ENCODE measurements around the gene ELP4. TPM values are rescaled to one million over a fixed set of nuclear protein-coding genes. Genes with fewer than 3 reads are reported as not detected.

ELP4 gene
- total and polyA plus RNA-seq, 2 donors (not counting 1 experiment from before 2014, with no cell fraction given), result 7.1 to 31.3 TPM

DNA sequence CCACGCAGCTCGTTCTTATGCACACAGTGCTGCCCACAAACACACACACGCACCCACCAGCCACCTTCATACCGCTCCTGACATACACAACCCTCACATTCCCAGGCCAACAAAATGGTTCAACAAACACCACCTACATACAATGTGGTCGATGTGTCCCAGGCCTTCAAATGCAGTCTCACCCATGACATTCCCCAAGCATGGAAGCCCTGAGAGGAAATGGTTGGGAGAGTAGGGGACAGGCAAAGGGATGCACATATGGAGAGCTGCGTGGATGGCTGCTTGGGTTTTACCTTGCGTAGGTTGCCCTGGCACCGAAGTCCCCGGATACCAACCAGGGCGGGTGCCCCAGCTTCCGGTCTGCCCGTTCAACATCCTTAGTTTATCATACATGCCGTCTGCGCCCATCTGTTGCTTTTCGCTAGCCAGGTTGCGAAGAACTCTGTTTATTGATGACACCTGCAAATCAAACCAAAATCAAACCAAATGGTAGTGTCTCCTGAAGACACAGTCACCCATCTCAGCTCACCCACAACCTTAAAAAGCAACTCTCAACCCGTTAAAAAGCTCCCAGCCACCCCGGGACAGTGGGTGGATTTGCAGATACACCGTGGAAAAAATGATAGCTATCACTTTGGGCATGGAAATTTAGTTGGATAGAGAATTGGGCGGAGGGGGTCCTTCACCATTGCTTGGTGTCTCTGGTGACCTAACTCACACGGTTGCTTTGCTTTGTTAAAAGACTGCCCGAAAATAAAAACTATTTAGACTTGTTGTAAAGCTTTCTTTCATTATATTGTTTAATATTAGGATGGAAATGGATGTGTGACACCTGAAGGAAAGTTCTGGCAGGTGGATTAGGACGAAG is 291.1 kb downstream of the ELP4 start:
- Mint-ChIP-seq H3K27me3 (peaks cover 69% of the 10 kb centered on the region), H3K9me3 (ENCODE audit: insufficient read depth) (no peaks in the 10 kb centered on the region), H3K27ac (no peak overlapping the region), H3K4me1 (peaks cover 26% of the 10 kb centered on the region), H3K4me3 (peak overlapping the region; percentile 5)
- no peaks in the 10 kb centered on the region for H4K20me1 ChIP-seq (ENCODE audit: control insufficient read depth, insufficient read depth, low read length, poor library complexity, severe bottlenecking)
- H3K4me3 ChIP-seq (ENCODE audit: control extremely low read depth in 1 of 5, extremely low read depth in 1 of 5, insufficient read depth in 1 of 5, low read depth in 2 of 5, low read length in 4 of 5), result no peak overlapping the region
- intact Hi-C loops (cut with micrococcal nuclease), result no loop called here
- H2AFZ ChIP-seq (ENCODE audit: insufficient read depth, low read depth, low read length, poor library complexity, severe bottlenecking), result no peak overlapping the region
- peaks cover 0 to 91% (median 76%) of the 10 kb centered on the region in 4 experiments for H3K27me3 ChIP-seq (replicated peaks in 1 of 4; ENCODE audit: control extremely low read depth in 1 of 4, control insufficient read depth in 3 of 4, insufficient read depth in 4 of 4, low read length in 3 of 4)
- ChIA-PET POLR2A (no interaction called here), CTCF (interaction anchor here (1.1 kb wide), 1 partner anchor 12 kb away, joined by 4 read pairs; no protein-coding TSS in a partner anchor)
- H3K9ac ChIP-seq (ENCODE audit: low read length), result no peak overlapping the region
- TF ChIP-seq CTCF (IDR thresholded peaks at IDR 0.05) (no peak), EZH2 (IDR thresholded peaks at IDR 0.05; ENCODE audit: borderline replicate concordance, insufficient read depth, low read depth, low read length, poor library complexity, severe bottlenecking) (no peak)
- WGBS (ENCODE audit: insufficient coverage), result 18% methylated on average over 18 of the region's 23 CpGs
- H3K4me2 ChIP-seq (replicated peaks; ENCODE audit: low read depth, low read length, poor library complexity, severe bottlenecking), result no peak overlapping the region
- peaks cover 23 to 32% of the 10 kb centered on the region in 2 donors for H3K4me1 ChIP-seq (ENCODE audit: control insufficient read depth in 2 of 2, insufficient read depth in 2 of 2, low read length in 2 of 2)
- no peaks in the 10 kb centered on the region for H3K79me2 ChIP-seq (ENCODE audit: control insufficient read depth, insufficient read depth, low read length)
- H3K36me3 ChIP-seq (replicated peaks in 1 of 2; ENCODE audit: control extremely low read depth in 1 of 2, control insufficient read depth in 1 of 2, extremely low read depth in 1 of 2, insufficient read depth in 2 of 2, low read length in 1 of 2), result no peaks in the 10 kb centered on the region
- peaks cover 0 to 77% (median 16%) of the 10 kb centered on the region in 3 donors for H3K9me3 ChIP-seq (ENCODE audit: control extremely low read depth in 1 of 3, control insufficient read depth in 2 of 3, insufficient read depth in 1 of 3, low read length in 2 of 3)
- peak; percentile 12 for DNase-seq
- no peak overlapping the region for H3K27ac ChIP-seq (ENCODE audit: low read length in 2 of 2)
- ATAC-seq (ENCODE audit: low read depth), result no peak

GRCh38 chr11:31801298-31801702 is 291.7 kb downstream of the ELP4 start:
- Histone ChIP-seq H3K36me3 (replicated peaks in 1 of 2; ENCODE audit: control extremely low read depth in 1 of 2, control insufficient read depth in 1 of 2, extremely low read depth in 1 of 2, insufficient read depth in 2 of 2, low read length in 1 of 2) (no peaks in the 10 kb centered on the region), H3K9ac (ENCODE audit: low read length) (no peak overlapping the region), H3K4me3 (ENCODE audit: control extremely low read depth in 1 of 5, extremely low read depth in 1 of 5, insufficient read depth in 1 of 5, low read depth in 2 of 5, low read length in 4 of 5) (no peak overlapping the region), H2AFZ (ENCODE audit: insufficient read depth, low read depth, low read length, poor library complexity, severe bottlenecking) (no peak overlapping the region), H3K79me2 (ENCODE audit: control insufficient read depth, insufficient read depth, low read length) (no peaks in the 10 kb centered on the region), H3K27me3 (replicated peaks in 1 of 4; ENCODE audit: control extremely low read depth in 1 of 4, control insufficient read depth in 3 of 4, insufficient read depth in 4 of 4, low read length in 3 of 4) (peaks cover 0 to 91% (median 78%) of the 10 kb centered on the region in 4 experiments), H4K20me1 (ENCODE audit: control insufficient read depth, insufficient read depth, low read length, poor library complexity, severe bottlenecking) (no peaks in the 10 kb centered on the region), H3K27ac (ENCODE audit: low read length in 2 of 2) (no peak overlapping the region), H3K4me2 (replicated peaks; ENCODE audit: low read depth, low read length, poor library complexity, severe bottlenecking) (no peak overlapping the region), H3K9me3 (ENCODE audit: control extremely low read depth in 1 of 3, control insufficient read depth in 2 of 3, insufficient read depth in 1 of 3, low read length in 2 of 3) (peaks cover 0 to 79% (median 16%) of the 10 kb centered on the region in 3 donors), H3K4me1 (ENCODE audit: control insufficient read depth in 2 of 2, insufficient read depth in 2 of 2, low read length in 2 of 2) (peaks cover 24 to 33% of the 10 kb centered on the region in 2 donors)
- Mint-ChIP-seq H3K4me3 (no peak overlapping the region), H3K27ac (no peak overlapping the region), H3K9me3 (ENCODE audit: insufficient read depth) (no peaks in the 10 kb centered on the region), H3K4me1 (peaks cover 27% of the 10 kb centered on the region), H3K27me3 (peaks cover 66% of the 10 kb centered on the region)
- DNase-seq, result peak; percentile 9
- WGBS (ENCODE audit: insufficient coverage), result 21% methylated on average over 8 of the region's 9 CpGs
- TF ChIP-seq CTCF (IDR thresholded peaks at IDR 0.05), result no peak
- ChIA-PET POLR2A (no interaction called here), CTCF (interaction anchor here (1.1 kb wide), 1 partner anchor 11 kb away, joined by 4 read pairs; no protein-coding TSS in a partner anchor)
- intact Hi-C loops (cut with micrococcal nuclease), result no loop called here
- ATAC-seq (ENCODE audit: low read depth), result no peak

All from B cell (primary cell).